Measurements from ENCODE around the gene ACAP2.
"Not testable (repeated sequence)": the region's sequence is repeated elsewhere in the genome, so short reads cannot be mapped to it uniquely, and the experiment has no call there.

Gene ACAP2

GRCh38 chr3:195240939-195241338, 201.9 kb downstream of the ACAP2 start:
- no peak for DNase-seq

- DNase-seq = no peak
Observed at GRCh38 chr3:195240171-195240701, 202.6 kb downstream of the ACAP2 start.

GRCh38 chr3:195239121-195239520, 203.7 kb downstream of the ACAP2 start:
- DNase-seq = no peak

GRCh38 chr3:195238586-195239118, 204.2 kb downstream of the ACAP2 start:
- no peak for DNase-seq

GRCh38 chr3:195238081-195238571, 204.7 kb downstream of the ACAP2 start:
- DNase-seq = no peak

- no peak for DNase-seq
Observed at GRCh38 chr3:195236801-195237570, 205.8 kb downstream of the ACAP2 start.

- no peak for DNase-seq
Observed at GRCh38 chr3:195236076-195236798, 206.6 kb downstream of the ACAP2 start.

GRCh38 chr3:195230244-195230643, 212.6 kb downstream of the ACAP2 start:
- DNase-seq = no peak

GRCh38 chr3:195228886-195229285, 213.9 kb downstream of the ACAP2 start:
- DNase-seq = not testable (repeated sequence)

GRCh38 chr3:195227871-195228270, 214.9 kb downstream of the ACAP2 start:
- no peak for DNase-seq

- DNase-seq = no peak
Observed at GRCh38 chr3:195226900-195227447, 215.8 kb downstream of the ACAP2 start.

GRCh38 chr3:195226445-195226844, 216.4 kb downstream of the ACAP2 start:
- DNase-seq = no peak

GRCh38 chr3:195224980-195225580, 217.7 kb downstream of the ACAP2 start:
- no peak for DNase-seq

All from CD4-positive, alpha-beta T cell treated with Interleukin-1 beta for 1 hour (primary cell).